ENCODE data around the gene PAX8. TPM values are rescaled to one million over a fixed set of nuclear protein-coding genes. Genes with fewer than 3 reads are reported as not detected.

PAX8 gene
- total RNA-seq, 1 donor from 2014 or later: 1.2 TPM

DNA sequence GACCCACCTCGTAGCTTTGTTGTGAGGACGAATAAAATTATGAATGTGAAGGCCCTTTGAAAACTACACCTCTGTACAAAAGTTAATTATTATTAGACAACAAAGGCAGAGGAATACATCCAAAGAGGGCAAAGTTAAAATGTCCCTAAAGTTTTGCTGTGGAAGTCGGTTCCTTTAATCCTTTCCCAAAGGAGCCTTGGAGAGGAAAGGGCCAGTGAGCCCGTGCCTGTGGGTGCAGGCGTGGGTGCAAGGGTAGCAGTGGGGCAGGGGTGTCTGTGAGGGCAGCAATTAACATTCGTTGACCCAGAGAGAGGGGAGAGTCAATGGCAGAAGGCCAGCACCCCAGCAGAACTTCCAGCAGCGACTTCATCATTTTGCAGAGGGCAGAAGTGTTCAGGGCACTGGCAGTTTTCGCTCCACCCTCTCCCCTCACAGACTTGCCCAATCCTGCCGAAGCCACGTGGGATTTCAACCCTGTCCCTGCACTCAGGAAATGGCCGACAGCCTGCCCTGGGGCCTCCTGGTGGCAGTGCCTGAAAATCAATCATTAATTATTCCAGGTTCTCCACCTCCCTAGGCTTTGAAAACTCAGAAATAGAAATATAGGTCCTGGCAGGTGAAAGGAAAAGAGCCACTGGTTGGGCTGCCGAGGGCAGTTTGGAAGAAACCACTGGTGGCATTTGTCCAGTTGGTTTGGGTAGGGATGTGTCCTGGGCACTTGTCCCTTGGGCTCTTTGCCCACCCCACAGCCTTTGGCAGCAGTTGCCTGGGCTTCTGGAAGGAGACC, 4.2 kb upstream of the PAX8 start:
- DNase-seq (peak; percentile 82), ATAC-seq (peak; percentile 78 to 82)
- Histone ChIP-seq H3K27ac (peak overlapping the region; percentile 76), H3K27me3 (ENCODE audit: low read depth) (peaks cover 16% of the 10 kb centered on the region), H3K36me3 (no peaks in the 10 kb centered on the region), H3K4me1 (peaks cover 25% of the 10 kb centered on the region), H3K9me3 (no peaks in the 10 kb centered on the region), H3K4me3 (no peak overlapping the region)
- TF ChIP-seq, protein P1, sequence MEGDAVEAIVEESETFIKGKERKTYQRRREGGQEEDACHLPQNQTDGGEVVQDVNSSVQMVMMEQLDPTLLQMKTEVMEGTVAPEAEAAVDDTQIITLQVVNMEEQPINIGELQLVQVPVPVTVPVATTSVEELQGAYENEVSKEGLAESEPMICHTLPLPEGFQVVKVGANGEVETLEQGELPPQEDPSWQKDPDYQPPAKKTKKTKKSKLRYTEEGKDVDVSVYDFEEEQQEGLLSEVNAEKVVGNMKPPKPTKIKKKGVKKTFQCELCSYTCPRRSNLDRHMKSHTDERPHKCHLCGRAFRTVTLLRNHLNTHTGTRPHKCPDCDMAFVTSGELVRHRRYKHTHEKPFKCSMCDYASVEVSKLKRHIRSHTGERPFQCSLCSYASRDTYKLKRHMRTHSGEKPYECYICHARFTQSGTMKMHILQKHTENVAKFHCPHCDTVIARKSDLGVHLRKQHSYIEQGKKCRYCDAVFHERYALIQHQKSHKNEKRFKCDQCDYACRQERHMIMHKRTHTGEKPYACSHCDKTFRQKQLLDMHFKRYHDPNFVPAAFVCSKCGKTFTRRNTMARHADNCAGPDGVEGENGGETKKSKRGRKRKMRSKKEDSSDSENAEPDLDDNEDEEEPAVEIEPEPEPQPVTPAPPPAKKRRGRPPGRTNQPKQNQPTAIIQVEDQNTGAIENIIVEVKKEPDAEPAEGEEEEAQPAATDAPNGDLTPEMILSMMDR (IDR thresholded peaks at IDR 0.05): peak; percentile 30
- intact Hi-C loops (cut with DNase I): no loop called here

DNA sequence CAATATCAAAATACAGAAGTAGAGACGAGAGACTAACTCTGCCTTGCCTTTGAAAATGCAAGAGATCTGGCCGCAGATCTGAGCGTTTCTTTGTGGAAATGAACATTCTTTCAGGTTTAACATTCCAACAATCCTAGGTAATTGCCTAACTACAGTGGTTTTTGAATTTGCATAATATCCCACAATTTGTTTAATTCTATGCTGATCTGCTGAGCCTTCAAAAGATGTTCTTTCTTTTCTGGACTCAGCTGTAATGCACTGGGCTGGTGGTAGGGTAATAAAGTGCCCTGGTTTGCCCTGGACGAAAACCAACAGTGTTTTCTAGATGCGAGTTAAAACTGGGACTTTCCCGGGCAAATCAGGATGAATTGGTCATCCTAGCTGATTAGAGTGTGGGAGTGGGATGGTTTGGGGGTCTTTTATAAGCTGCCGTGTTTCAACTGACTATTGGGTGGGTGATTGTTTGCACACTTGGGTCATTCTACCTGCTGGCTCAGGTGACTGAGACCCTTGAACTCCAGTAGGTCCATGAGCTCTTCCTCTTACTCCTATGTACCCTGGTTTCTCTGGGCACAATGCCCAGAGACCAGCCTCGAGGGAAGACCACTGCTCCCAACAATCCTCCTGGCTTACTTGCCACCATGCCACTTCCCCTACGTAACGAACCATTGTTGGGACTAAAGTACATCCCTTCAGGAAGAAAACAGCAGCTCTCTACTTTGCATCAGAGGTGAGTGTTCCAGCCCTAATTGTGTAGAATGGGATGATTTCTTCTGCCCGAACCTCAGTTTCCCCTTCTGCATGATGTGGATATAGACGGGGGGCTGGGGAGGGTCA, 3.4 kb upstream of the PAX8 start:
- Histone ChIP-seq H3K27ac (no peak overlapping the region), H3K4me3 (no peak overlapping the region), H3K27me3 (ENCODE audit: low read depth) (peaks cover 24% of the 10 kb centered on the region), H3K9me3 (no peaks in the 10 kb centered on the region), H3K4me1 (peaks cover 31% of the 10 kb centered on the region), H3K36me3 (no peaks in the 10 kb centered on the region)
- no peak for ATAC-seq
- DNase-seq: no peak
- intact Hi-C loops (cut with DNase I): no loop called here
- TF ChIP-seq, protein P1 (IDR thresholded peaks at IDR 0.05): no peak

DNA sequence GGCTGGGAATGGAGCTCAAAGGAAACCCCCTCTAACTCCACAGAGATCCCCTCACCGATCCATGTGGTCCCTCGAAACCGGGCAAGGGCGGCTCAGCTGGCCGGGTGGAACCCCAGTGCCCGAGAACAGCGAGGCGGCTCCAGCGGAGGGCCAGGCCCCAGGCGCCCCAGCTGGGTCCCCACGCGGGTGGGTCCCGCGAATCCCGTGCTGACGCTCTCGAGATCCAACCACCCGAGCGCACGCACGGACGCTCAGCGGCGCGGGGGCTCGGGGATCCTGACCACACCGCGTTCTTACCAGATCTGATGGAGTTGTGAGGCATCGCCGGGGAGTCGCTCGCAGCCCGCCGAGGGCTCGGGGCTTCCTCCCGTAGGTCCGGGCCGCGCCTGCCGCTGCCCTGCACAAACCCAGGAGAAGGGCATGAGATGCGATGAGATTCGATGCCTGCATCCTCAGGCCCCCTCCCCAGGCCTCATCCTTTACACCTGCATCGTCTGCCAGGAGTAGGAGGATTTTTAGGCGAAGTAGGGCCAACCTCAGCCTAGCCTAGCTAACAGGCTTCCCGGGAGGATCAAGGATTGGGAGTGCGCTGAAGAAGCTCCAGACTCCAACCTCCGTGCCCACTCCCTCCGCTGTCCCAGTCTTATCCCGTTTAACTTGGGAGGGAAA, 514 bp downstream of the PAX8 start:
- DNase-seq (no peak), ATAC-seq (no peak)
- Histone ChIP-seq H3K27ac (no peak overlapping the region), H3K9me3 (no peaks in the 10 kb centered on the region), H3K4me3 (no peak overlapping the region), H3K4me1 (peaks cover 24% of the 10 kb centered on the region), H3K27me3 (ENCODE audit: low read depth) (peaks cover 59% of the 10 kb centered on the region), H3K36me3 (no peaks in the 10 kb centered on the region)
- TF ChIP-seq, protein P1 (IDR thresholded peaks at IDR 0.05): no peak
- intact Hi-C loops (cut with DNase I): no loop called here

DNA sequence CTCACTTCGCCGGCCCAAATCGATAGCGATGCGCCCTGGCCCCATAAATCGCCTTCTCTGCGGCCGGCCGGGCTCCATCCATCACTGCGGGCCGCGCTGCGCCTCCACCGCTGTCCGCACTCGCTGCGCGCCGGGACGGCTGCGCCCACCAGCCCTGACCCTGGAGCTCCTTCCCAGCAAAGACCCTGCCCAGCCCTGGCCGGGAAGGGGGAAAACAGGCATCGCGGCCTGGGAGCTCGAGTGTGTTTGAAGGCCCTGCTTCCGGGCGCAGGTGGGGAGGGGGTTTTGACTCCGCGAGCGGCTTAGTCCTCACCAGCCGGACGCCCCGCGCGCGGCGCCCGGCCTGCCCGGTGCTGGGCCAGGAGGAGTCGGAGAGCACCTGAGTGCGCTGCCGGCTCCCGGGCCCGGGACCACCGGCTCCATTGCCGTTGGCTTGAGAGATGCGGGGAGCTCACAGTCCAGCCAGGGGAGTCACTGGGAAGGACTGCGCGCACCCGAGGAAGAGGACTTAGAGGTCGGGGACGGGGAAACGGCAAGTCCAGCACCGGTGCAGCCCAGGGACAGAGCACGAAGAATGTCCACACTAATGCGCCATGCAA, 1.1 kb downstream of the PAX8 start:
- no peak overlapping the region for H3K4me3 ChIP-seq
- TF ChIP-seq, protein P1 (IDR thresholded peaks at IDR 0.05): no peak

More for the DNA sequence above, 1.1 kb downstream of the PAX8 start:
- DNase-seq (no peak), ATAC-seq (peak in 1 of 2 donors; percentile 9)
- Histone ChIP-seq H3K9me3 (no peaks in the 10 kb centered on the region), H3K36me3 (no peaks in the 10 kb centered on the region), H3K27me3 (ENCODE audit: low read depth) (peaks cover 65% of the 10 kb centered on the region), H3K27ac (no peak overlapping the region), H3K4me1 (peaks cover 20% of the 10 kb centered on the region)
- intact Hi-C loops (cut with DNase I): no loop called here
